Hepatocyte (in vitro differentiated cells): Measurements from ENCODE around the gene SIK2. TPM values are rescaled to one million over a fixed set of nuclear protein-coding genes. Genes with fewer than 3 reads are reported as not detected.
A peak's percentile ranks its signal among the peaks of the same experiment; 100 is the strongest.

Source experiments
- DNase-seq: peaks from one replicate; pipeline ENCODE4 v3.0.0-alpha.2; 2016; ENCODE audit warnings: low spot score
- H2AFZ ChIP-seq: fragments of 200-600 bp; sonication (generic); 2 replicates; pipeline ENCODE4 v1.6.0; 2016; ENCODE audit warnings: antibody characterized with exemption, mild to moderate bottlenecking
- H3K27ac ChIP-seq: fragments of 200-600 bp; sonication (generic); 2 replicates; pipeline ENCODE4 v1.5.1; 2016; ENCODE audit warnings: mild to moderate bottlenecking
- H3K27me3 ChIP-seq: fragments of 200-600 bp; sonication (generic); 2 replicates; pipeline ENCODE4 v1.6.1; 2016
- H3K36me3 ChIP-seq: fragments of 200-600 bp; sonication (generic); replicated peaks from 2 replicates; pipeline ENCODE4 v1.5.1; 2016; ENCODE audit warnings: low read depth; ENCODE audit not compliant: insufficient read depth
- H3K4me1 ChIP-seq: fragments of 200-600 bp; sonication (generic); 2 replicates; pipeline ENCODE4 v1.5.1; 2016; ENCODE audit warnings: mild to moderate bottlenecking, moderate library complexity; ENCODE audit not compliant: insufficient read depth
- H3K4me2 ChIP-seq: fragments of 200-600 bp; sonication (generic); 2 replicates; pipeline ENCODE4 v1.6.0; 2016
- H3K4me3 ChIP-seq: fragments of 200-600 bp; sonication (generic); 2 replicates; pipeline ENCODE4 v1.5.1; 2016; ENCODE audit warnings: mild to moderate bottlenecking
- H3K79me2 ChIP-seq: fragments of 200-600 bp; sonication (generic); 2 replicates; pipeline ENCODE4 v1.6.0; 2017; ENCODE audit warnings: mild to moderate bottlenecking
- H3K9me2 ChIP-seq: fragments of 200-600 bp; sonication (generic); replicated peaks from 2 replicates; pipeline ENCODE4 v1.6.0; 2017; ENCODE audit warnings: mild to moderate bottlenecking; ENCODE audit not compliant: insufficient read depth
- H3K9me3 ChIP-seq: fragments of 200-600 bp; sonication (generic); 2 replicates; pipeline ENCODE4 v1.5.1; 2016; ENCODE audit warnings: low read depth, mild to moderate bottlenecking
- H4K20me1 ChIP-seq: fragments of 200-600 bp; sonication (generic); 2 replicates; pipeline ENCODE4 v1.6.0; 2016; ENCODE audit warnings: mild to moderate bottlenecking; ENCODE audit not compliant: insufficient read depth, poor library complexity, severe bottlenecking
- EZH2 ChIP-seq: fragments of 200-600 bp; sonication (generic); IDR thresholded peaks from 2 replicates; pipeline ENCODE4 v1.6.1; 2016; ENCODE audit warnings: antibody characterized with exemption, mild to moderate bottlenecking, borderline replicate concordance
- EZH2phosphoT487 ChIP-seq: fragments of 200-600 bp; sonication (generic); IDR thresholded peaks from one replicate; pipeline ENCODE4 v1.6.1; 2018; ENCODE audit warnings: antibody characterized with exemption, mild to moderate bottlenecking, low read depth, moderate library complexity; ENCODE audit not compliant: unreplicated experiment, severe bottlenecking
- WGBS: methylation state at CpG from one replicate; pipeline ENCODE4 v1.1.6; 2016; ENCODE audit warnings: low lambda C conversion rate; ENCODE audit errors: missing lambda C conversion rate; 5-methylcytosine and 5-hydroxymethylcytosine counted together
- polyA plus RNA-seq: library from polyadenylated mRNA; unstranded; fragments of >200 nt; fragmentation: Nextera tagmentation; extraction: Ambion mirVana; gene quantifications from 2 replicates; pipeline ENCODE4 v1.2.1, GENCODE V29; 2016
- total RNA-seq: library from RNA; depleted of rRNA; stranded (reverse); fragments of >200 nt; gene quantifications from 2 replicates; pipeline ENCODE4 v1.2.3, GENCODE V29; 2014
- TF ChIP-seq, protein P1 (sequence below): fragments of 200-600 bp; sonication (generic); IDR thresholded peaks from 2 replicates; pipeline ENCODE4 v1.5.1; 2016; ENCODE audit warnings: antibody characterized with exemption, mild to moderate bottlenecking; ENCODE audit not compliant: poor library complexity

SIK2 gene
- total and polyA plus RNA-seq, 2 experiments from 2014 or later, result 3.1 to 22.2 TPM

DNA sequence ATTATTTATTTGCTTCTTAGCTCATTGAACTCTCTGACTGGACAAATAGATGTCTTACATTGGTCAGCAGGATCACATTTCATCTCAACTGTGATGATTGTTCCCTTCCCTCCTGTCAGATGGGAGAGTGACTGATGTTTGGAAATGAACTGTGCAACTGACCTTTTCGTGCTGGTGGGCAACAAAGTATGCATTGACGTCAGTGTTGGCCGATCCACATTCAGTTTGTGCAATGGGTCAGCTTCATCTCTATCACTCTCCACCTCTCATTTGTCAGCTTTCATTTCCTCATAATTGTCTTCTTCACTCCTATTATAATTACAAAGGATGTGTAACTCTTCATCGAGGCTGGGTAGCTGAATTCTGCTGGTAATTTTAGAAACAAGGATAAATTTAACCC, 92.6 kb downstream of the SIK2 start:
- 79% methylated on average over 4 of the region's 4 CpGs for WGBS
- Histone ChIP-seq H3K4me3 (no peak overlapping the region), H3K27ac (no peak overlapping the region), H2AFZ (no peak overlapping the region), H3K9me2 (no peaks in the 10 kb centered on the region), H3K79me2 (peaks cover 42% of the 10 kb centered on the region), H3K4me1 (no peaks in the 10 kb centered on the region), H3K9me3 (no peaks in the 10 kb centered on the region), H4K20me1 (no peaks in the 10 kb centered on the region), H3K4me2 (no peak overlapping the region), H3K27me3 (no peaks in the 10 kb centered on the region), H3K36me3 (no peaks in the 10 kb centered on the region)
- no peak for TF ChIP-seq EZH2
- TF ChIP-seq, protein P1, sequence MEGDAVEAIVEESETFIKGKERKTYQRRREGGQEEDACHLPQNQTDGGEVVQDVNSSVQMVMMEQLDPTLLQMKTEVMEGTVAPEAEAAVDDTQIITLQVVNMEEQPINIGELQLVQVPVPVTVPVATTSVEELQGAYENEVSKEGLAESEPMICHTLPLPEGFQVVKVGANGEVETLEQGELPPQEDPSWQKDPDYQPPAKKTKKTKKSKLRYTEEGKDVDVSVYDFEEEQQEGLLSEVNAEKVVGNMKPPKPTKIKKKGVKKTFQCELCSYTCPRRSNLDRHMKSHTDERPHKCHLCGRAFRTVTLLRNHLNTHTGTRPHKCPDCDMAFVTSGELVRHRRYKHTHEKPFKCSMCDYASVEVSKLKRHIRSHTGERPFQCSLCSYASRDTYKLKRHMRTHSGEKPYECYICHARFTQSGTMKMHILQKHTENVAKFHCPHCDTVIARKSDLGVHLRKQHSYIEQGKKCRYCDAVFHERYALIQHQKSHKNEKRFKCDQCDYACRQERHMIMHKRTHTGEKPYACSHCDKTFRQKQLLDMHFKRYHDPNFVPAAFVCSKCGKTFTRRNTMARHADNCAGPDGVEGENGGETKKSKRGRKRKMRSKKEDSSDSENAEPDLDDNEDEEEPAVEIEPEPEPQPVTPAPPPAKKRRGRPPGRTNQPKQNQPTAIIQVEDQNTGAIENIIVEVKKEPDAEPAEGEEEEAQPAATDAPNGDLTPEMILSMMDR, result no peak
- TF ChIP-seq EZH2phosphoT487, result no peak
- DNase-seq, result no peak

DNA sequence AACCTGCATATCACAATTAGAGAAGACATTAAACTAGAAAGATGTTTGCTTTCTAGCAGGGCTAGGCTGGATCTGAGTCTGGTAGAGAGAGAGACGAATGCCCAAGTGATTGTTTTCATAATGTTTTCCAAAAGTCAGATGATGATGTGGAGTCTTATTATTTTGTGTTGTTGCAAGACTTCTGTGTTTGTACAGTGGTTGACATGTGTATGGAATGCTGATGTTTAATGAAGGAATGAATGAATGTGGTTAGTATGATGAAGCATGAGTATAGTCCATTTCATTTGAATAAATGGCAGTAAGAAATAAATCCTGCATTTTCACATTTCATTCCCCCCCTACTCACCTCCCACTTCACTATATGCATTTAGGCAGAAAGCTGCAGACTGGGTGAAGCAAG, 94.3 kb downstream of the SIK2 start:
- no peak for DNase-seq
- Histone ChIP-seq H3K4me3 (no peak overlapping the region), H3K79me2 (peaks cover 44% of the 10 kb centered on the region), H4K20me1 (no peaks in the 10 kb centered on the region), H3K4me2 (no peak overlapping the region), H3K9me2 (no peaks in the 10 kb centered on the region), H3K27me3 (no peaks in the 10 kb centered on the region), H3K36me3 (no peaks in the 10 kb centered on the region), H3K27ac (no peak overlapping the region), H3K9me3 (no peaks in the 10 kb centered on the region), H2AFZ (no peak overlapping the region), H3K4me1 (no peaks in the 10 kb centered on the region)
- TF ChIP-seq, protein P1, result no peak
- TF ChIP-seq EZH2phosphoT487, result no peak
- WGBS, result 84% methylated on average over 1 of the region's 1 CpG

DNA sequence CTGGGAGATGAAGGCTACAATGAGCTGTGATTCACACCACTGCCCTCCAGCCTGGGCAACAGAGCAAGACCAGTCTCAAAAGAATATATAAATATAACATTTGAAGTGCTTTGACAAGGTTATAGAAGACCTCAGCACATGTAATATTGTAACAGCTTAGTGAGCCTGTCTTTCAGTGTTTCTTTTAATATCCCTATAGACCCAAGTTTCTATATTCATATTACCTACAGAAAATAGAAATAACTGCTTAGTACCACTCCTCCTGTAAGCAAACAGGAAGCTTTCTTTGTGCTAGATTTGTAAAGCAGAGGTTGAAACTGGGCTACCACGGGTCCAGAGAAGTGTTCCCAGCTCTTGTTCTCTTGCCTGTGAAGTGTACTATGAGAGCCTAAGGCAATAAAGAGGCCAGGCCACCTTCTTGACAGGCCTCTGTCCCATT, 95.7 kb downstream of the SIK2 start:
- H3K27ac ChIP-seq, result peak overlapping the region; percentile 50
- H3K79me2 ChIP-seq, result peaks cover 51% of the 10 kb centered on the region
- TF ChIP-seq, protein P1, result no peak
- TF ChIP-seq EZH2 (no peak), EZH2phosphoT487 (no peak)
- H4K20me1 ChIP-seq, result no peaks in the 10 kb centered on the region
- H3K36me3 ChIP-seq, result no peaks in the 10 kb centered on the region
- H3K4me2 ChIP-seq, result no peak overlapping the region
- H3K27me3 ChIP-seq, result no peaks in the 10 kb centered on the region
- H3K9me3 ChIP-seq, result no peaks in the 10 kb centered on the region
- no peak overlapping the region for H2AFZ ChIP-seq
- H3K4me1 ChIP-seq, result no peaks in the 10 kb centered on the region
- 83% methylated on average over 1 of the region's 1 CpG for WGBS
- H3K4me3 ChIP-seq, result no peak overlapping the region
- no peaks in the 10 kb centered on the region for H3K9me2 ChIP-seq
- DNase-seq, result no peak
